Duodenal mucosa (tissue), 2 donors: ENCODE measurements around the gene GAS2.

Experiments used
- H3K27ac ChIP-seq: one replicate; pipeline ENCODE4 v1.7.0; 2013; ENCODE audit warnings: low read depth, low read length
- H3K27me3 ChIP-seq, 2 donors: one replicate each; pipeline ENCODE4 v1.7.0; 2013; ENCODE audit warnings: low read length in 2 of 2, control low read depth in 1 of 2; ENCODE audit not compliant: insufficient read depth in 2 of 2, control insufficient read depth in 1 of 2
- H3K36me3 ChIP-seq, 2 donors: one replicate each; pipeline ENCODE4 v1.7.0; 2013; ENCODE audit warnings: low read length in 2 of 2, control low read depth in 1 of 2; ENCODE audit not compliant: insufficient read depth in 2 of 2, control insufficient read depth in 1 of 2
- H3K4me1 ChIP-seq, 2 donors: one replicate each; pipeline ENCODE4 v1.7.0; 2013; ENCODE audit warnings: low read length in 2 of 2, control low read depth in 1 of 2; ENCODE audit not compliant: insufficient read depth in 2 of 2, control insufficient read depth in 1 of 2
- H3K4me3 ChIP-seq, 2 donors: one replicate each; pipeline ENCODE4 v1.7.0; 2013; ENCODE audit warnings: low read length in 2 of 2, low read depth in 1 of 2
- H3K9ac ChIP-seq, 2 donors: one replicate each; pipeline ENCODE4 v1.7.0; 2013; ENCODE audit warnings: low read length in 2 of 2, low read depth in 1 of 2
- H3K9me3 ChIP-seq, 2 donors: one replicate each; pipeline ENCODE4 v1.7.0; 2013; ENCODE audit warnings: low read length in 2 of 2, control low read depth in 1 of 2; ENCODE audit not compliant: control insufficient read depth in 1 of 2

GAS2 gene

GRCh38 chr11:22699388-22699787, 33.0 kb downstream of the GAS2 start:
- Histone ChIP-seq H3K27me3 (no peaks in the 10 kb centered on the region), H3K27ac (no peak overlapping the region), H3K4me1 (peaks cover 6 to 12% of the 10 kb centered on the region in 2 donors), H3K9ac (no peak overlapping the region), H3K4me3 (no peak overlapping the region), H3K9me3 (no peaks in the 10 kb centered on the region), H3K36me3 (no peaks in the 10 kb centered on the region)

- Histone ChIP-seq H3K4me1 (peaks cover 6 to 12% of the 10 kb centered on the region in 2 donors), H3K9me3 (no peaks in the 10 kb centered on the region), H3K4me3 (no peak overlapping the region), H3K9ac (no peak overlapping the region), H3K36me3 (no peaks in the 10 kb centered on the region), H3K27ac (no peak overlapping the region), H3K27me3 (no peaks in the 10 kb centered on the region)
Observed at GRCh38 chr11:22702031-22702430, 35.6 kb downstream of the GAS2 start.

- Histone ChIP-seq H3K4me1 (peaks cover 6 to 16% of the 10 kb centered on the region in 2 donors), H3K4me3 (no peak overlapping the region), H3K9me3 (no peaks in the 10 kb centered on the region), H3K27me3 (no peaks in the 10 kb centered on the region), H3K9ac (no peak overlapping the region), H3K36me3 (no peaks in the 10 kb centered on the region), H3K27ac (no peak overlapping the region)
Observed at GRCh38 chr11:22703040-22703439, 36.6 kb downstream of the GAS2 start.

GRCh38 chr11:22703591-22703990, 37.2 kb downstream of the GAS2 start:
- H3K27ac ChIP-seq: no peak overlapping the region
- H3K4me3 ChIP-seq: no peak overlapping the region
- peaks cover 6 to 16% of the 10 kb centered on the region in 2 donors for H3K4me1 ChIP-seq
- H3K36me3 ChIP-seq: no peaks in the 10 kb centered on the region
- no peaks in the 10 kb centered on the region for H3K9me3 ChIP-seq
- no peak overlapping the region for H3K9ac ChIP-seq
- no peaks in the 10 kb centered on the region for H3K27me3 ChIP-seq

- Histone ChIP-seq H3K9me3 (no peaks in the 10 kb centered on the region), H3K27ac (no peak overlapping the region), H3K4me3 (no peak overlapping the region), H3K36me3 (no peaks in the 10 kb centered on the region), H3K9ac (no peak overlapping the region), H3K27me3 (no peaks in the 10 kb centered on the region), H3K4me1 (peaks cover 11 to 13% of the 10 kb centered on the region in 2 donors)
Observed at GRCh38 chr11:22707119-22707899, 40.9 kb downstream of the GAS2 start.

GRCh38 chr11:22711071-22711770, 44.8 kb downstream of the GAS2 start:
- Histone ChIP-seq H3K9me3 (no peaks in the 10 kb centered on the region), H3K27ac (no peak overlapping the region), H3K9ac (no peak overlapping the region), H3K4me3 (no peak overlapping the region), H3K27me3 (no peaks in the 10 kb centered on the region), H3K4me1 (peaks cover 4 to 5% of the 10 kb centered on the region in 2 donors), H3K36me3 (no peaks in the 10 kb centered on the region)

- no peaks in the 10 kb centered on the region for H3K9me3 ChIP-seq
- H3K4me3 ChIP-seq: no peak overlapping the region
- no peak overlapping the region for H3K27ac ChIP-seq
- no peaks in the 10 kb centered on the region for H3K27me3 ChIP-seq
- H3K4me1 ChIP-seq: peaks cover 4 to 5% of the 10 kb centered on the region in 2 donors
- H3K9ac ChIP-seq: no peak overlapping the region
- no peaks in the 10 kb centered on the region for H3K36me3 ChIP-seq
Observed at GRCh38 chr11:22711880-22712279, 45.5 kb downstream of the GAS2 start.

- H3K27me3 ChIP-seq: no peaks in the 10 kb centered on the region
- no peak overlapping the region for H3K27ac ChIP-seq
- no peaks in the 10 kb centered on the region for H3K36me3 ChIP-seq
- no peaks in the 10 kb centered on the region for H3K9me3 ChIP-seq
- no peak overlapping the region for H3K4me3 ChIP-seq
- H3K4me1 ChIP-seq: peaks cover 0 to 5% of the 10 kb centered on the region in 2 donors
- no peak overlapping the region for H3K9ac ChIP-seq
Observed at GRCh38 chr11:22713336-22713735, 46.9 kb downstream of the GAS2 start.

GRCh38 chr11:22715971-22716370, 49.6 kb downstream of the GAS2 start:
- Histone ChIP-seq H3K27ac (no peak overlapping the region), H3K4me3 (no peak overlapping the region), H3K36me3 (no peaks in the 10 kb centered on the region), H3K9ac (no peak overlapping the region), H3K27me3 (no peaks in the 10 kb centered on the region), H3K4me1 (peaks cover 0 to 5% of the 10 kb centered on the region in 2 donors), H3K9me3 (no peaks in the 10 kb centered on the region)

- Histone ChIP-seq H3K4me1 (no peaks in the 10 kb centered on the region), H3K9ac (no peak overlapping the region), H3K9me3 (no peaks in the 10 kb centered on the region), H3K36me3 (no peaks in the 10 kb centered on the region), H3K27ac (no peak overlapping the region), H3K4me3 (no peak overlapping the region), H3K27me3 (no peaks in the 10 kb centered on the region)
Observed at GRCh38 chr11:22720457-22720856, 54.0 kb downstream of the GAS2 start.
